Stimulated activated CD8-positive, alpha-beta memory T cell treated with anti-CD3 and anti-CD28 coated beads, Interleukin-7, amount 100 ng/mL, for 24 hours (primary cell): Measurements from ENCODE around the gene FBN3.
"Not testable (repeated sequence)": the region's sequence is repeated elsewhere in the genome, so short reads cannot be mapped to it uniquely, and the experiment has no call there.

Source experiments
- DNase-seq: peaks from one replicate; pipeline ENCODE4 v3.0.0-alpha.2; 2020; ENCODE audit warnings: low read depth

Gene FBN3

GRCh38 chr19:8117991-8118390, 31.4 kb downstream of the FBN3 start:
- DNase-seq, result no peak

- no peak for DNase-seq
These were observed 32.7 kb downstream of the FBN3 start for GRCh38 chr19:8116437-8117293.

- DNase-seq, result no peak
These were observed 33.5 kb downstream of the FBN3 start for GRCh38 chr19:8115805-8116396.

GRCh38 chr19:8113017-8113416, 36.4 kb downstream of the FBN3 start:
- DNase-seq, result no peak

- no peak for DNase-seq
These were observed 38.0 kb downstream of the FBN3 start for GRCh38 chr19:8111376-8111775.

- DNase-seq, result no peak
These were observed 38.5 kb downstream of the FBN3 start for GRCh38 chr19:8110931-8111330.

- no peak for DNase-seq
These were observed 39.3 kb downstream of the FBN3 start for GRCh38 chr19:8109890-8110662.

GRCh38 chr19:8109455-8109854, 39.9 kb downstream of the FBN3 start:
- no peak for DNase-seq

- DNase-seq, result no peak
These were observed 40.6 kb downstream of the FBN3 start for GRCh38 chr19:8108560-8109445.

GRCh38 chr19:8107301-8107903, 42.0 kb downstream of the FBN3 start:
- no peak for DNase-seq

- DNase-seq, result no peak
These were observed 43.9 kb downstream of the FBN3 start for GRCh38 chr19:8105471-8105870.

- DNase-seq, result not testable (repeated sequence)
These were observed 47.5 kb downstream of the FBN3 start for GRCh38 chr19:8101910-8102309.

- no peak for DNase-seq
These were observed 48.1 kb downstream of the FBN3 start for GRCh38 chr19:8101311-8101710.

- no peak for DNase-seq
These were observed 51.5 kb downstream of the FBN3 start for GRCh38 chr19:8097681-8098567.

- no peak for DNase-seq
These were observed 52.2 kb downstream of the FBN3 start for GRCh38 chr19:8097198-8097597.

GRCh38 chr19:8096071-8096470, 53.3 kb downstream of the FBN3 start:
- no peak for DNase-seq

GRCh38 chr19:8095354-8095886, 54.0 kb downstream of the FBN3 start:
- DNase-seq, result no peak

GRCh38 chr19:8094336-8094735, 55.1 kb downstream of the FBN3 start:
- DNase-seq, result no peak

- no peak for DNase-seq
These were observed 55.7 kb downstream of the FBN3 start for GRCh38 chr19:8093740-8094139.

- no peak for DNase-seq
These were observed 58.4 kb downstream of the FBN3 start for GRCh38 chr19:8090950-8091349.
